Measurements from ENCODE around the gene TMEM217. TPM values are rescaled to one million over a fixed set of nuclear protein-coding genes. Genes with fewer than 3 reads are reported as not detected.

TMEM217 gene
- total RNA-seq, 1 donor from 2014 or later: not detected

DNA sequence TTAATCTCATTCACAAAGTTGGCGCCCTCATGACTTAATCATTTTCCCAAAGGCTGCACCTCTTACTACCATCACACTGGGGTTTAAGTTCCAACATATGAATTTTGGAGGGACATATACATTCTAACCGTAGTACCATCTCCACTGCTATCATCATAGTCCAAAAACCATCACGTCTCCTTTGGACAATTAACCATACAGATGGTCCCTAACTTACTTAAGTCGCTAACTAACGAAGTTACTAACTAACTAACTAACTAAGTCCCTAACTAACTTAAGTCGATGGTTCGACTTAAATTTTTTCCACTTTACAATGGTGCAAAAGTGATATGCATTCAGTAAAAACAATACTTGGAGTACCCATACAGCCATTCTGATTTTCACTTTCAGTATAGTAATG lies 24.4 kb downstream of the TMEM217 start:
- Histone ChIP-seq H3K27ac (no peak overlapping the region), H3K4me3 (no peak overlapping the region), H3K9me3 (no peaks in the 10 kb centered on the region), H3K4me1 (no peaks in the 10 kb centered on the region), H3K27me3 (no peaks in the 10 kb centered on the region), H3K36me3 (no peaks in the 10 kb centered on the region)
- intact Hi-C loops (cut with DNase I): no loop called here
- TF ChIP-seq POLR2AphosphoS5 (IDR thresholded peaks at IDR 0.05; ENCODE audit: insufficient read depth in 1 of 2, low read depth in 1 of 2) (no peak), POLR2A (IDR thresholded peaks at IDR 0.05) (no peak)
- TF ChIP-seq, protein P1, sequence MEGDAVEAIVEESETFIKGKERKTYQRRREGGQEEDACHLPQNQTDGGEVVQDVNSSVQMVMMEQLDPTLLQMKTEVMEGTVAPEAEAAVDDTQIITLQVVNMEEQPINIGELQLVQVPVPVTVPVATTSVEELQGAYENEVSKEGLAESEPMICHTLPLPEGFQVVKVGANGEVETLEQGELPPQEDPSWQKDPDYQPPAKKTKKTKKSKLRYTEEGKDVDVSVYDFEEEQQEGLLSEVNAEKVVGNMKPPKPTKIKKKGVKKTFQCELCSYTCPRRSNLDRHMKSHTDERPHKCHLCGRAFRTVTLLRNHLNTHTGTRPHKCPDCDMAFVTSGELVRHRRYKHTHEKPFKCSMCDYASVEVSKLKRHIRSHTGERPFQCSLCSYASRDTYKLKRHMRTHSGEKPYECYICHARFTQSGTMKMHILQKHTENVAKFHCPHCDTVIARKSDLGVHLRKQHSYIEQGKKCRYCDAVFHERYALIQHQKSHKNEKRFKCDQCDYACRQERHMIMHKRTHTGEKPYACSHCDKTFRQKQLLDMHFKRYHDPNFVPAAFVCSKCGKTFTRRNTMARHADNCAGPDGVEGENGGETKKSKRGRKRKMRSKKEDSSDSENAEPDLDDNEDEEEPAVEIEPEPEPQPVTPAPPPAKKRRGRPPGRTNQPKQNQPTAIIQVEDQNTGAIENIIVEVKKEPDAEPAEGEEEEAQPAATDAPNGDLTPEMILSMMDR (IDR thresholded peaks at IDR 0.05): no peak
- DNase-seq (ENCODE audit: extremely low spot score in 2 of 2): no peak

DNA sequence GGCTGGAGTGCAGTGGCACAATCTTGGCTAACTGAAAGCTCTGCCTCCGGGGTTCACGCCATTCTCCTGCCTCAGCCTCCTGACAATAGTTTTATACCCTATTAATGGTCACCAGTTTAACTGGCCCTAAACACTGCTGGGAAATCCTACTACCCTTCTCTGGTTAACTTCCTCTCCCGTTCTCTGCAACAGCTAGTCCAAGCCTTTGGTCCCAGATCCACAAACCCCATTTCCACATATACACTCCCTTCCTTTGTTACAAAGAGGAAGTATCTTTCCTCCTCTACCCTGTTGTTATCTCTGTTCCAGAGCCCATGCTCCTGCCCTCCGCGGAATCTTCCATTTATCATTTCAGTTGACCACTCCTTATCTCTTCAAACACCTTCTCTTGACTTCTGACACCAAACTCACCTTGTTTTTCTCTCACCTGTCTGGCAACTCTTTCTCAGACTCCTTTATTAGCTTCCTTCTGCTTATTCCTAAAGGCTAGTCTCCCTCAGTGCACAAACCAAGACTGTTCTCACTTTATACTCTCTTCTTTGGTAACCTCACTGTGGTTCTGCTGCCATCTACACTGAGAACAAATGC lies 25.4 kb downstream of the TMEM217 start:
- H3K36me3 ChIP-seq: no peaks in the 10 kb centered on the region
- no peak overlapping the region for H3K27ac ChIP-seq
- no peak for TF ChIP-seq POLR2A (IDR thresholded peaks at IDR 0.05)
- TF ChIP-seq, protein P1 (IDR thresholded peaks at IDR 0.05): no peak
- no peak for TF ChIP-seq POLR2AphosphoS5 (IDR thresholded peaks at IDR 0.05; ENCODE audit: insufficient read depth in 1 of 2, low read depth in 1 of 2)
- H3K4me3 ChIP-seq: no peak overlapping the region
- intact Hi-C loops (cut with DNase I): no loop called here
- no peaks in the 10 kb centered on the region for H3K9me3 ChIP-seq
- H3K27me3 ChIP-seq: no peaks in the 10 kb centered on the region
- no peaks in the 10 kb centered on the region for H3K4me1 ChIP-seq
- no peak for DNase-seq (ENCODE audit: extremely low spot score in 2 of 2)

DNA sequence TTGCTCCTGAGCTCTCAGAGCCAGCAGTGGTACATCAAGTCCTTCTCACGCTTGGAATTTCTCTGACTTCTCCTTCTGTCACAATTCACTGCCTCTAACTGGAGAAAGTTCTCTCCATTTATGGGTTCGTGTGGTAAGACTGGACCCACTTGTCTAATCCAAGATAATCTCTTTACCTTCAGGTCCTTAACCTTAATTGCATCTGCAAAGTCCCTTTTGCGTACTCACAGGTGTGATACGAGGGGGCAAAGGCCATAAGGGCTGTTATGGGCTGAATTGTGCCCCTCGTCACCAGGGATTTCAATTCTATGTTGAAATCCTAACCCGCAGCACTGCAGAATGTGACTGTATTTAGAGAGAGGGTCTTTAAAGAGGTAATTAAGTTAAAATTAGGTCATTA lies 27.8 kb downstream of the TMEM217 start:
- H3K36me3 ChIP-seq: no peaks in the 10 kb centered on the region
- no peak overlapping the region for H3K4me3 ChIP-seq
- no peak for TF ChIP-seq POLR2A (IDR thresholded peaks at IDR 0.05)
- TF ChIP-seq, protein P1 (IDR thresholded peaks at IDR 0.05): no peak
- TF ChIP-seq POLR2AphosphoS5 (IDR thresholded peaks at IDR 0.05; ENCODE audit: insufficient read depth in 1 of 2, low read depth in 1 of 2): no peak
- H3K9me3 ChIP-seq: no peaks in the 10 kb centered on the region
- DNase-seq (ENCODE audit: extremely low spot score in 2 of 2): no peak
- intact Hi-C loops (cut with DNase I): no loop called here
- H3K27me3 ChIP-seq: no peaks in the 10 kb centered on the region
- no peaks in the 10 kb centered on the region for H3K4me1 ChIP-seq
- no peak overlapping the region for H3K27ac ChIP-seq

DNA sequence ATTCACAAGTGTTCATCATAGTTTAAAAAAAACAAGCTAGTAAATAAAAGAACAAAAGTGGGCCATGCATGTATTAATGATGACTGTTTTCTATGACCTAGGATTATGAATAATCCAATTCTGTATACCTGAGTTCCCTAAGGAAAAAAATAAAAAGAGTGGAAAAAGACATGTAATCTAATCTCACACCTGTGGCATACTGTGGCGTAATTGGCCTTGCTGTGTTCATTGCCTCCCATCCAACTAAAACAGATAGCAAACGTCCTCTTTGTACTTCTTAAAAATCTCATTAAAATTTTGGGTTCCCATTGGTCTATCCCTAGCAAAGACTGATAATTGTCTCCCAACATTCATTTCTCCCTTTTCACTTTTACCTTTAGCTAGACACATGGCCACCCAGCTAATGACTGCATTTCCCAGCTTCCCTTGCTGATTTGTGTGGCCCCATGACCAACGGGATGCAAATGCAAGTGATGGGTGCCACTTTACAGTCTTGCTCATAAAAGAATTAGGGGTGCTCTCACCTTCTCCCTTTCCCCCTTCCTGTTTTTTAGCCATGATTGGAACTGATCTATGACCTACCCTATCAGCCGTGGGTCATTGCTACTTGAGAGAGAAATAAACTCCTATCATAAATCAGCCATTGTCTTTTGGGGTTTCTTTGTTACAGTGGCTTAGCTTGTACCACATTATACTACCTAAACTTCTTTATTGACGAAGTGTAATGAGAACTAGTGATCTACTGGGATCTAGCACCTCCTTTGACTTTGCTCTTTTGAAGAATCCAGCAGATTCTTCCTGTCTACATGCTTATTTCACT lies 32.4 kb downstream of the TMEM217 start:
- no peaks in the 10 kb centered on the region for H3K36me3 ChIP-seq
- DNase-seq (ENCODE audit: extremely low spot score in 2 of 2): no peak
- H3K27ac ChIP-seq: no peak overlapping the region
- TF ChIP-seq POLR2AphosphoS5 (IDR thresholded peaks at IDR 0.05; ENCODE audit: insufficient read depth in 1 of 2, low read depth in 1 of 2) (no peak), POLR2A (IDR thresholded peaks at IDR 0.05) (no peak)
- TF ChIP-seq, protein P1 (IDR thresholded peaks at IDR 0.05): no peak
- H3K4me1 ChIP-seq: peaks cover 13% of the 10 kb centered on the region
- no peak overlapping the region for H3K4me3 ChIP-seq
- intact Hi-C loops (cut with DNase I): no loop called here
- no peaks in the 10 kb centered on the region for H3K9me3 ChIP-seq
- no peaks in the 10 kb centered on the region for H3K27me3 ChIP-seq

DNA sequence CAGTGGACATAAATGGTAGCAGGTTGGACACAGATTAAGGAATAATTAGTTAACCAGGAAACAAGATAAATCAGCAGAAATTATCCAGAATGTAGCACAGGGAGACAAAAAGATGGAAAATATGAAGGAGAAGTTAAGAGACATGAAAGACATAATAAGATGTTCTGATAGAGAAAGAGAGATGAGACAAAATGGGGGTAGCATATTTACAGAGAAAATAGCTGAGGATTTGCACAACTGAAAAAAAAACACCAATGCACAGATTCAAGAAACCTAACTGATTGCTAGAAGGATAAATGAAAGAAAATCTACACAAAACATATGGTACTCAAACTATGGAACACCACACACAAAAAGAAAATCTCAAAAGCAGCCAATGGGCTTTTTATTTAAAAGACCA lies 35.0 kb downstream of the TMEM217 start:
- DNase-seq (ENCODE audit: extremely low spot score in 2 of 2): no peak
- Histone ChIP-seq H3K36me3 (no peaks in the 10 kb centered on the region), H3K4me1 (peaks cover 13% of the 10 kb centered on the region), H3K4me3 (peak overlapping the region; percentile 60 to 61), H3K27ac (peak overlapping the region; percentile 74), H3K9me3 (no peaks in the 10 kb centered on the region), H3K27me3 (no peaks in the 10 kb centered on the region)
- TF ChIP-seq POLR2A (IDR thresholded peaks at IDR 0.05): no peak
- TF ChIP-seq, protein P1 (IDR thresholded peaks at IDR 0.05): no peak
- TF ChIP-seq POLR2AphosphoS5 (IDR thresholded peaks at IDR 0.05; ENCODE audit: insufficient read depth in 1 of 2, low read depth in 1 of 2): no peak
- intact Hi-C loops (cut with DNase I): no loop called here
